Cardiac muscle cell (in vitro differentiated cells and primary cell): ENCODE measurements around the gene SEC61A2. TPM values are rescaled to one million over a fixed set of nuclear protein-coding genes. Genes with fewer than 3 reads are reported as not detected.

ENCODE experiments used
- DNase-seq, 2 donors: peaks; one replicate each; pipeline versions ENCODE4 v3.0.0 to v3.0.0-alpha.2; 2010 to 2017; ENCODE audit warnings: low read depth in 1 of 2, low spot score in 1 of 2
- H3K27ac ChIP-seq: fragments of 200-600 bp; sonication (generic); 2 replicates; pipeline ENCODE4 v1.5.1; 2016
- H3K27me3 ChIP-seq: fragments of 200-600 bp; sonication (generic); 2 replicates; pipeline ENCODE4 v1.6.0; 2016; ENCODE audit warnings: control low read depth
- H3K36me3 ChIP-seq: fragments of 200-600 bp; sonication (generic); 2 replicates; pipeline ENCODE4 v1.5.1; 2016; ENCODE audit warnings: control low read depth
- H3K4me1 ChIP-seq: fragments of 200-600 bp; sonication (generic); 2 replicates; pipeline ENCODE4 v1.8.1; 2017; ENCODE audit warnings: low read depth, mild to moderate bottlenecking, mixed run types
- H3K4me3 ChIP-seq: fragments of 200-600 bp; sonication (generic); 2 replicates; pipeline ENCODE4 v1.5.1; 2016; ENCODE audit warnings: mild to moderate bottlenecking
- H3K9me3 ChIP-seq: fragments of 200-600 bp; sonication (generic); 2 replicates; pipeline ENCODE4 v1.5.1; 2017; ENCODE audit warnings: low read depth, mild to moderate bottlenecking, control low read depth
- polyA plus RNA-seq: library from polyadenylated mRNA; unstranded; fragments of >200 nt; fragmentation: Nextera tagmentation; extraction: Ambion mirVana; gene quantifications from 2 replicates; pipeline ENCODE4 v1.2.1, GENCODE V29; 2016
- total RNA-seq: library from RNA; depleted of rRNA; stranded (reverse); fragments of >200 nt; gene quantifications from 2 replicates; pipeline ENCODE4 v1.2.3, GENCODE V29; 2016
- TF ChIP-seq, protein P1 (sequence below): IDR thresholded peaks from 2 replicates; pipeline ENCODE4 v1.5.1; 2012; ENCODE audit warnings: low read depth, mild to moderate bottlenecking, low read length

Gene SEC61A2
- total and polyA plus RNA-seq, 2 experiments from 2014 or later: 28.1 to 48.4 TPM

DNA sequence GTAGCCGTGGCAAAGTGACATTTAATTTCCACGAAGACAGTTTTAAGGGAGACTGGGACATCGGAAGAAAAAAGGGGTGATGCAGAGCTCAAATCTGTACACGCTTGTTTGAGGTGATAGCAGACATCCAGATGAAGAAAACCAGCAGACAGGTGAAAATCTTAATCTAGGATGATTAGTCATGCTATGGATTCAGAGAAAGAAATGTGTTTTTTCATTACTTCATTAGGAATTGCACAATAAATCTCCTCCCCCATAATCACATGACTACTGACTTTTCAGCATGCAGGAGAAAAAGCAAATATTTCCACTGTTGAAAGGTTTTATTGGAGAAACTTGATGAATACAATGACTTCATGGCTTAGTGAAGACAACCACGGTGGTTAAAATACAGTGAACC lies 63.7 kb downstream of the SEC61A2 start:
- Histone ChIP-seq H3K27me3 (no peaks in the 10 kb centered on the region), H3K4me1 (peaks cover 15% of the 10 kb centered on the region), H3K4me3 (no peak overlapping the region), H3K36me3 (no peaks in the 10 kb centered on the region), H3K9me3 (no peaks in the 10 kb centered on the region), H3K27ac (peak overlapping the region; percentile 37)
- DNase-seq: peak in 1 of 2 donors; percentile 74
- TF ChIP-seq, protein P1, sequence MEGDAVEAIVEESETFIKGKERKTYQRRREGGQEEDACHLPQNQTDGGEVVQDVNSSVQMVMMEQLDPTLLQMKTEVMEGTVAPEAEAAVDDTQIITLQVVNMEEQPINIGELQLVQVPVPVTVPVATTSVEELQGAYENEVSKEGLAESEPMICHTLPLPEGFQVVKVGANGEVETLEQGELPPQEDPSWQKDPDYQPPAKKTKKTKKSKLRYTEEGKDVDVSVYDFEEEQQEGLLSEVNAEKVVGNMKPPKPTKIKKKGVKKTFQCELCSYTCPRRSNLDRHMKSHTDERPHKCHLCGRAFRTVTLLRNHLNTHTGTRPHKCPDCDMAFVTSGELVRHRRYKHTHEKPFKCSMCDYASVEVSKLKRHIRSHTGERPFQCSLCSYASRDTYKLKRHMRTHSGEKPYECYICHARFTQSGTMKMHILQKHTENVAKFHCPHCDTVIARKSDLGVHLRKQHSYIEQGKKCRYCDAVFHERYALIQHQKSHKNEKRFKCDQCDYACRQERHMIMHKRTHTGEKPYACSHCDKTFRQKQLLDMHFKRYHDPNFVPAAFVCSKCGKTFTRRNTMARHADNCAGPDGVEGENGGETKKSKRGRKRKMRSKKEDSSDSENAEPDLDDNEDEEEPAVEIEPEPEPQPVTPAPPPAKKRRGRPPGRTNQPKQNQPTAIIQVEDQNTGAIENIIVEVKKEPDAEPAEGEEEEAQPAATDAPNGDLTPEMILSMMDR: no peak

DNA sequence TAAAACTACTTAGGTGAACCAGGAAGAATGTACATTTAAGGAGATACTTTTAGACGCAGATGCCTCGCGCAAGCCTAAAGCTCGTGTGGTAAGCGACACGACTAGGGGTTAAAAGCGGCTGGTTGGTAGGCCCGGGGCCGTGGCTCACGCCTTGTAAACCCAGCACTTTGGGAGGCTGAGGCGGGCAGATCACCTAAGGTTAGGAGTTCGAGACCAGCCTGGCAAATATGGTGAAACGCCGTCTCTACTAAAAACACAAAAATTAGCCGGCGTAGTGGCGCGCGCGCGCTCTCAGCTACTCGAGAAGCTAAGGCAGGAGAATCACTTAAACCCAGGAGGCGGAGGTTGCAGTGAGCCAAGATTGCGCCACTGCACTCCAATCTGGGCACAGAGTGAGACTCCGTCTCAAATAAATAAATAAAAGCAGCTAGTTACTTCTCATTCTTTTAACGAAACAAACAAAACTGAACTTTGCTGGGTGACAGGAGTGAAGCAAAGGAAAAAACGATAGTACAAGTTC lies 65.3 kb downstream of the SEC61A2 start:
- H3K27ac ChIP-seq: peak overlapping the region; percentile 90
- no peaks in the 10 kb centered on the region for H3K27me3 ChIP-seq
- peaks cover 10% of the 10 kb centered on the region for H3K36me3 ChIP-seq
- TF ChIP-seq, protein P1: no peak
- peaks cover 15% of the 10 kb centered on the region for H3K4me1 ChIP-seq
- H3K9me3 ChIP-seq: no peaks in the 10 kb centered on the region
- peak; percentile 14 to 58 for DNase-seq
- peak overlapping the region; percentile 90 for H3K4me3 ChIP-seq

DNA sequence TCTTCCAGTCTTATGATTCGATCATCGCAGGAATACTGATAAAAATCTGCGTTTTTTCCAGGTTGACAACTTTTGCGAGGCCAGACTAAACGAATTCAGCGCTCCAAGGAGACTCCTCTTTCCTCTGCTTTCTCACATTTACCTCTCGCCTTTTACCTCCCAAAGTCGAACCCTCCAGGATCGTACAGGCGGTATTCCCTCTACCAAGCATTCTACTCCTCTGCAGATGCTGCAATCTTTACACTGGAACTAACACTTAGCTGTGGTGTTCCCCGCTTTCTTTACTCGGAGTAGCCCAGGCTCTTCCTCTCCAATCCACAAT lies 65.8 kb downstream of the SEC61A2 start:
- TF ChIP-seq, protein P1: no peak
- Histone ChIP-seq H3K9me3 (no peaks in the 10 kb centered on the region), H3K36me3 (peaks cover 10% of the 10 kb centered on the region), H3K27ac (peak overlapping the region; percentile 90), H3K27me3 (no peaks in the 10 kb centered on the region), H3K4me1 (peaks cover 15% of the 10 kb centered on the region), H3K4me3 (peak overlapping the region; percentile 90)
- peak in 1 of 2 donors; percentile 21 for DNase-seq

DNA sequence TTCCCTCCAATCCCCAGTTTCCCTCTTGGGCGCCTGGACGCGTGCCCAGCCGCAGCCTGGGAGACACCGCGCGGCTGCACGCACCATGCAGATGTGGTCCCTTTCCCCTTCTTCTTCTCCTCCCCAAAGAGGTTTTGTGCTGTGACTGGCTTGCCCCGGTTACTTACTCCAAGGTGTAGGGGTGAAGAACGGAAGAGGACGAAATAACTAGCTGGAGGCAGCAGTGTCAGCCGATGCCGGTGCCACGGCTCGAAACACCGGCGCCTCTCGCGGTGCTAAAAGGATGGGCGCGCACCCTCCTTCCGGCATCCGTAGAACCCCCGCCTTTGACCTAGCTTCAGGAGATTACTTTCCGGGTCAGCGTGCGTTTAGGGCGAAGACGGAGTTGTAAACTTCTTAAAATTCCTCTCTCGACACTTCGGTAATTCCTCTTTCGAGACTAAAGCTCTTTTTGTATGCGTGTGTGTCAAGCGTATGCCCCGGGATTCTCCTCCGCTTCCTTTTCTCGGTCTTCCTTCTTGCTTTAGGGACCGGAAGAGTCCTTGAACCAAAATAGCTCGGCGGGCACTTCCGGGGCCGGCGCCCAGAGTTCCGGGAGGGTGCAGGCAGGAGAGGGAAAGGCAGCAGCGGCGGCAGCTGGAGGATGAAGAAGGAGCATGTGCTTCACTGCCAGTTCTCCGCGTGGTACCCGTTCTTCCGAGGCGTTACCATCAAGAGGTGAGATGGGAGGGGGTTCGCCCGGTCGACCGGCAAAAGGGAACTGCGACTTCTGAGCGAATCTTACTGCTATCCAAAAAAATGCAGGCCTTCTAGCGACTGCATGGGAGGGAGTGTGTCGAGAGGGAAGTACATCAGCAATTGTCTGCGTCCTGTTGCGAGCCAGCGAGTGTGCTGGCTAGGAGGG lies 66.4 kb downstream of the SEC61A2 start, which contains the start of the genes CDC123 and NUDT5:
TSS of gene CDC123 (plus strand) at position 586 of the 904 bp plus-strand sequence. CDS start at position 644, 58 bp downstream.
TSS of gene NUDT5 (minus strand) at position 289 of the 904 bp plus-strand sequence. CDS start 9,600 bp downstream, outside the sequence.
- TF ChIP-seq, protein P1: peak; percentile 8
- Histone ChIP-seq H3K27ac (peak within 1 kb of the TSS; percentile 90), H3K36me3 (peaks cover 12% of the 10 kb centered on the region), H3K4me3 (peak within 1 kb of the TSS; percentile 90), H3K9me3 (no peaks in the 10 kb centered on the region), H3K27me3 (no peaks in the 10 kb centered on the region), H3K4me1 (peaks cover 15% of the 10 kb centered on the region)
- peak; percentile 91 to 93 for DNase-seq

DNA sequence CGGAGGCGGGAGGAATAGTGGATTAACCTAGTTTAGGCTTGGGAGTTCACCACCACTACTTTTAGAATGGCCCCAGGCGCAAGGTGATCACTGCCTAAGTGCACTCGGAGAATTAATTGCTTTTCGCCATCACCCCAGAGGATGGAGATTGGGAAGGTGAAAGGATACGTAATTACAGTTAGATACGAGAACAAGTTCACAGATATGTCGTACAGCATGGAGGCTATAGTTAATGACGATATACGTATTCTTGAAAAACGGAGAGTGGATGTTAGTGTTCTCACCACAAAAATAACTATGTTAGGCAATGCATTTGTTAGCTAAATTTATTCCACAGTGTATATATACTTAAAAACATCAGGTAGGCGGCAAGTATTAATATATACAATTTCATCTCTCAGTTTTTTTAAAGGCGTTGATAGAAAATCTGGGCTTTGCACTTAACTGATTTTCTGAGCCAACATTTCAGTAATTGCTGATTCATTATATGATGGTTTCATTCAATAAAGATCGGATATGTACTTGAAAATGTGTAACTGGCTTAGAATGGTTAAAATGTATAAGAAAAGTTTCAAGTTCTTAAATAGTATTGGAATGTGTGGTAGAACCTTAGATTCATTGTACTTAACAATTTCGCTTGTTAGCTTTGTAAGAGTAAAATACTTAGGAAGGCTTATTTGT lies 67.2 kb downstream of the SEC61A2 start:
- TF ChIP-seq, protein P1: no peak
- H3K9me3 ChIP-seq: no peaks in the 10 kb centered on the region
- no peak for DNase-seq
- peaks cover 18% of the 10 kb centered on the region for H3K36me3 ChIP-seq
- H3K4me1 ChIP-seq: peaks cover 15% of the 10 kb centered on the region
- no peaks in the 10 kb centered on the region for H3K27me3 ChIP-seq
- peak overlapping the region; percentile 90 for H3K4me3 ChIP-seq
- peak overlapping the region; percentile 90 for H3K27ac ChIP-seq
